Glomerular endothelial cell (primary cell): ENCODE results near the gene TWSG1. TPM values are rescaled to one million over a fixed set of nuclear protein-coding genes. Genes with fewer than 3 reads are reported as not detected.
"Not testable (repeated sequence)": the region's sequence is repeated elsewhere in the genome, so short reads cannot be mapped to it uniquely, and the experiment has no call there.

Experiments used
- DNase-seq: peaks from one replicate; pipeline ENCODE4 v3.0.0-alpha.2; 2011; ENCODE audit warnings: low read depth, low spot score; ENCODE audit errors: extremely low read depth
- total RNA-seq: library from RNA; depleted of rRNA; stranded (reverse); fragments of >200 nt; gene quantifications from 2 replicates; pipeline ENCODE4 v1.2.3, GENCODE V29; 2015

Gene TWSG1
- total RNA-seq, 1 donor from 2014 or later = 74.9 TPM

DNA sequence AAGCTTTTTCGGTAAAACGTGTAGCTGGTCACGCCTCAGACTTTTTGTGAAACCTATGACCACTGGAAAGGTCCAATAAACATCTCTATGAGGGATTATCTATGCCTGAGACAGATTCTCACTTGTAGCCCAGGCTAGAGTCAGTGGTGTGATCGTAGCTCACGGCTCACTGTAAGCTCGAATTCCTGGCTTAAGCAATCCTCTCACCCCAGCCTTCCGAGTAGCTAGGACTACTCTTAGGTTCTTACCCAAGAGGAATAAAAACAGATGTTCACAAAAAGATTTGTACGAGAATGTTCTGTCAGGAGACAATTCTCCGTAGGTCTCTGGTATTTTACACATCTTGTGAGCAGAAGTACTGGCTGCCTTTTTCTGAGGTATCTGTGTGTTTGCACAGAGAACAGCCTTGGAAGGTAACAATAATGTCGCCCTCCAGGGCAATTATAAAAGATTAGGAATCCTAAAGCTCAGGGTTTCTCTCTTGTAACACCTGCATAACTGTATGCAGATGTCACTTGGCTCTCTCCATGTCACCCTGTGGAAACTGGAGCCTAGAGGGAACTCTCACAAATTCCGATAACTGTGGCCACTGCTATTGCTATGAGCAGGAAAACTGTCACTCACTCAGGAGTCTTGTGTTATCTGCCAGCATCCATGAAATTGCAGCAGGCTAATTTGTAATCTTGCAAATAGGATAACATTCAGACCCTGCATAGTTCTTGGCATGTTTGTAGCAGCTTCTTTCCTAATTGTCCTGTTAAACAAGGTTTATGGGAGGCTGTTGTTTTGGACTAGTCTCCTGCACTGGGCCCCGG, 115.2 kb downstream of the TWSG1 start:
- DNase-seq = no peak

DNA sequence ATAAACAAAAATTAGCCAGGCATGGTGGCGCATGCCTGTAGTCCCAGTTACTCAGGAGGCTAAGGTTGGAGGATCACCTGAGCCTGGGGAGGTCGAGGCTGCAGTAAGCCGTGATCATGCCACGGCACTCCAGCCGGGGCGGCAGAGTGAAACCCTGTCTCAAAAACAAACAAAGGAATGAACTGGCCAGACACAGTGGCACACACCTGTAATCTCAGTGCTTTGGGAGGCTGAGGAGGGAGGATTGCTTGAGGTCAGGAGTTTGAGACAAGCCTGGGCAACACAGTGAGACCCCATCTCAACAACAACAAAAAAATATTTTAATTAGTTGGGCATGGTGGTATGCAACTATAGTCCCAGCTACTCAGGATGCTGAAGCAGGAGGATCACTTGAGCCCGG, 116.3 kb downstream of the TWSG1 start:
- not testable (repeated sequence) for DNase-seq

Other genes starting within 250 kb of the TWSG1 start
- gene NDUFV2, start 232.1 kb upstream of the TWSG1 start, total RNA-seq = 93.2 and 130 TPM in 2 replicates
- gene ANKRD12, start 198.0 kb upstream of the TWSG1 start, total RNA-seq = 12.5 and 16.3 TPM in 2 replicates
- gene RALBP1, start 140.7 kb downstream of the TWSG1 start, total RNA-seq = 73.5 and 84.5 TPM in 2 replicates